Heart right ventricle (tissue), 16 donors: ENCODE data around the gene CRTC3. TPM values are rescaled to one million over a fixed set of nuclear protein-coding genes. Genes with fewer than 3 reads are reported as not detected.

Source experiments
- ATAC-seq, 8 donors: fragments of 200-7000 bp; cut with Tn5 transposase; one replicate each; pipeline ENCODE4 v1.9.1; 2020; ENCODE audit warnings: mild to moderate bottlenecking in 8 of 8, moderate library complexity in 8 of 8, moderate number of reproducible peaks in 1 of 8
- DNase-seq, 2 donors: peaks; one replicate each; pipeline ENCODE4 v3.0.0-alpha.2; 2020
- H3K27ac ChIP-seq, 10 donors: fragments of 200-600 bp; sonication (generic) in 2 of 10; one replicate each; pipeline versions ENCODE4 v1.5.0 to v1.8.0; 2020 to 2022; ENCODE audit warnings: mild to moderate bottlenecking in 3 of 10
- H3K27me3 ChIP-seq, 7 donors: fragments of 200-600 bp; one replicate each; pipeline ENCODE4 v1.8.0; 2021 to 2022; ENCODE audit warnings: mild to moderate bottlenecking in 2 of 7
- H3K36me3 ChIP-seq, 9 donors: fragments of 200-600 bp; sonication (generic) in 1 of 9; one replicate each; pipeline versions ENCODE4 v1.5.0 to v1.8.0; 2020 to 2022; ENCODE audit warnings: mild to moderate bottlenecking in 2 of 9
- H3K4me1 ChIP-seq, 9 donors: fragments of 200-600 bp; sonication (generic) in 1 of 9; one replicate each; pipeline versions ENCODE4 v1.5.0 to v1.8.0; 2020 to 2022; ENCODE audit warnings: mild to moderate bottlenecking in 4 of 9
- H3K4me3 ChIP-seq, 10 donors: fragments of 200-600 bp; sonication (generic) in 2 of 10; one replicate each; pipeline versions ENCODE4 v1.5.0 to v1.8.0; 2020 to 2022; ENCODE audit warnings: mild to moderate bottlenecking in 7 of 10, moderate library complexity in 2 of 10
- H3K9me3 ChIP-seq, 11 donors: fragments of 200-600 bp in 10 of 11; sonication (generic) in 2 of 11; one replicate each; pipeline versions ENCODE4 v1.5.0 to v1.8.0; 2013 to 2022; ENCODE audit warnings: mild to moderate bottlenecking in 2 of 11, control low read depth in 1 of 11, moderate library complexity in 1 of 11
- CTCF ChIP-seq, 9 donors: fragments of 200-600 bp; sonication (generic) in 2 of 9; IDR thresholded peaks; one replicate each; pipeline versions ENCODE4 v1.5.0 to v1.8.0; 2021 to 2022; ENCODE audit warnings: antibody characterized with exemption in 9 of 9, mild to moderate bottlenecking in 5 of 9, moderate library complexity in 1 of 9
- WGBS, 2 donors: extraction: QIAGEN DNeasy Blood & Tissue Kit; methylation state at CpG; one replicate each; pipeline ENCODE4 v1.1.7; 2013; ENCODE audit warnings: inconsistent platforms in 1 of 2; 5-methylcytosine and 5-hydroxymethylcytosine counted together
- intact Hi-C, 10 donors: fragments of 100-400 bp; cut with DNase I; formaldehyde crosslinking; loops; one replicate each; pipeline versions ENCODE4 v1.11.1 to v1.14.2; 2022
- polyA plus RNA-seq, 2 donors: library from polyadenylated mRNA; stranded (reverse); fragments of 200-250 nt; gene quantifications; one replicate each; pipeline ENCODE4 v1.2.3, GENCODE V29; 2013
- total RNA-seq, 10 donors: library from RNA; stranded (reverse); fragmentation: NEBNext Ultra II Directional in 3 of 10; extraction: Animal tissue kit (Norgen Biotek cat#: 25700) in 3 of 10; gene quantifications; one replicate each; pipeline versions ENCODE4 v1.2.1 to v1.2.4, GENCODE V29; 2021 to 2023
- donor health status: Arrhythmogenic right ventricular cardiomyopathy.
- donor health status: ischemic (EF 13 %, LVEDD 7.1; RV severe dilation, severe dysfunction).
- donor health status: healthy with polysubstance abuse.
- donor health status: DM: no; HTN: yes; CAD: no.
- donor health status: DM: no; HTN: no; CAD: no.
- donor health status: ischemic (EF 25% LVEDD 6.9; RV normal size, moderate dysfunction).
- donor health status: ischemic (EF 25% LVEDD 5.7; RV mildly dilated, moderate dysfunction).
- donor health status: healthy.
- donor health status: DM: yes; HTN: yes; CAD: no.
- donor health status: Ischemic cardiomyopathy.
- donor health status: ischemic (EF 35%, LVEDD 5.7; RV mildly dilated, moderate dysfunction).
- donor health status: nonischemic (EF 11% LVEDD 7.7; RV severe dilation, severe dysfunction).
- donor health status: DM: yes; HTN: yes; CAD: no.
- donor health status: PGD.
- donor health status: ischemic (EF 29% LVEDD 5.4; RV normal size, mild dysfunction).
- donor health status: nonischemic (EF 23%, LVEDD 6.1; RV moderate dilation, normal function).

Gene CRTC3
- total and polyA plus RNA-seq, 12 donors = 11.5 to 34.9 (median 28.3) TPM

GRCh38 chr15:90683371-90683770 lies 153.6 kb downstream of the CRTC3 start:
- Histone ChIP-seq H3K9me3 (no peaks in the 10 kb centered on the region), H3K4me3 (no peak overlapping the region), H3K27ac (no peak overlapping the region), H3K27me3 (no peaks in the 10 kb centered on the region), H3K4me1 (peaks cover 0 to 40% (median 0%) of the 10 kb centered on the region in 9 donors), H3K36me3 (no peaks in the 10 kb centered on the region)
- no peak for TF ChIP-seq CTCF (IDR thresholded peaks at IDR 0.05)
- DNase-seq (no peak), ATAC-seq (no peak)
- intact Hi-C loops = no loop called here
- 82 to 85% methylated on average over 10 of the region's 10 CpGs for WGBS, 2 donors

GRCh38 chr15:90683876-90684275 lies 154.2 kb downstream of the CRTC3 start:
- H3K36me3 ChIP-seq = no peaks in the 10 kb centered on the region
- no peaks in the 10 kb centered on the region for H3K27me3 ChIP-seq
- no peak for ATAC-seq
- H3K27ac ChIP-seq = no peak overlapping the region
- peaks cover 0 to 40% (median 0%) of the 10 kb centered on the region in 9 donors for H3K4me1 ChIP-seq
- DNase-seq = no peak
- no peak overlapping the region for H3K4me3 ChIP-seq
- TF ChIP-seq CTCF (IDR thresholded peaks at IDR 0.05) = no peak
- peaks cover 0 to 5% (median 1%) of the 10 kb centered on the region in 11 donors for H3K9me3 ChIP-seq
- 89 to 93% methylated on average over 4 of the region's 4 CpGs for WGBS, 2 donors
- intact Hi-C loops = no loop called here

GRCh38 chr15:90684281-90684680 lies 154.6 kb downstream of the CRTC3 start:
- DNase-seq (no peak), ATAC-seq (no peak)
- peaks cover 0 to 9% (median 5%) of the 10 kb centered on the region in 11 donors for H3K9me3 ChIP-seq
- WGBS, 2 donors = 64 to 80% methylated on average over 5 of the region's 5 CpGs
- no peak overlapping the region for H3K4me3 ChIP-seq
- intact Hi-C loops = no loop called here
- peaks cover 0 to 40% (median 0%) of the 10 kb centered on the region in 9 donors for H3K4me1 ChIP-seq
- no peaks in the 10 kb centered on the region for H3K27me3 ChIP-seq
- no peaks in the 10 kb centered on the region for H3K36me3 ChIP-seq
- TF ChIP-seq CTCF (IDR thresholded peaks at IDR 0.05) = no peak
- H3K27ac ChIP-seq = no peak overlapping the region

GRCh38 chr15:90685591-90686434 lies 156.1 kb downstream of the CRTC3 start:
- DNase-seq = no peak
- ATAC-seq = no peak

More at GRCh38 chr15:90685591-90686434, 156.1 kb downstream of the CRTC3 start:
- H3K27ac ChIP-seq = peak overlapping the region in 1 of 10 donors; percentile 9
- intact Hi-C loops = loop anchor here in 1 of 10 donors (5.0 kb wide), 1 partner anchor 34 kb away; no protein-coding TSS in a partner anchor
- no peaks in the 10 kb centered on the region for H3K27me3 ChIP-seq
- H3K4me3 ChIP-seq = no peak overlapping the region
- peaks cover 0 to 14% (median 11%) of the 10 kb centered on the region in 11 donors for H3K9me3 ChIP-seq
- WGBS, 2 donors = 85 to 89% methylated on average over 11 of the region's 11 CpGs
- TF ChIP-seq CTCF (IDR thresholded peaks at IDR 0.05) = no peak
- H3K36me3 ChIP-seq = no peaks in the 10 kb centered on the region
- peaks cover 0 to 30% (median 0%) of the 10 kb centered on the region in 9 donors for H3K4me1 ChIP-seq
